HepG2 (cell line): ENCODE measurements around the gene BTG3. TPM values are rescaled to one million over a fixed set of nuclear protein-coding genes. Genes with fewer than 3 reads are reported as not detected.

ENCODE experiments used
- ATAC-seq: fragments of 200-7000 bp; cut with Tn5 transposase; 3 replicates; pipeline ENCODE4 v1.9.1; 2020; ENCODE audit warnings: mild to moderate bottlenecking, moderate library complexity
- BruUV-seq: library from RNA; stranded (reverse); fragments of 400-500 nt; replicated peaks from 2 replicates; lab custom pipeline; 2021; lab: Mats Ljungman, UMichigan
- CTCF ChIA-PET: fragments of 300-600 bp; formaldehyde crosslinking; extraction: SDS; loops from one replicate; lab custom pipeline; 2021; ENCODE audit warnings: low total read pairs, inconsistent platforms, low intra/inter-chr PET ratio; lab: Yijun Ruan, JAX
- POLR2A ChIA-PET: fragments of 350-600 bp; sonication (Branson Sonifier 250); formaldehyde crosslinking; loops from one replicate; lab custom pipeline; 2020; ENCODE audit warnings: antibody characterized with exemption, inconsistent platforms; lab: Yijun Ruan, JAX
- DNase-seq: peaks from one replicate; pipeline ENCODE4 v3.0.0-alpha.2; 2015; ENCODE audit warnings: low spot score
- FAIRE-seq: peaks from 3 replicates; lab custom pipeline; 2011; peaks lifted over from hg19 to GRCh38; lab: Jason Lieb, UNC
- H2AFZ ChIP-seq: one replicate; pipeline ENCODE4 v1.6.1; 2011; ENCODE audit warnings: low read length, inconsistent platforms
- H3K27ac ChIP-seq: fragments of 300-600 bp; 3 replicates; pipeline ENCODE4 v1.8.0; 2011; ENCODE audit warnings: mixed run types, mild to moderate bottlenecking, mixed read lengths, low read length, inconsistent platforms; ENCODE audit not compliant: insufficient read depth; ENCODE audit errors: extremely low read length
- H3K27me3 ChIP-seq, 2 experiments: fragments of 200-600 bp in 1 of 2; 2 replicates in 1 of 2; 3 replicates in 1 of 2; pipeline versions ENCODE4 v1.6.0 to v1.8.0; 2011; ENCODE audit warnings: low read length in 2 of 2, mild to moderate bottlenecking in 2 of 2, moderate library complexity in 2 of 2, inconsistent platforms in 1 of 2; ENCODE audit not compliant: insufficient read depth in 2 of 2, control insufficient read depth in 1 of 2
- H3K36me3 ChIP-seq, 2 experiments: fragments of 200-600 bp in 1 of 2; replicated peaks in 1 of 2; 2 replicates in 1 of 2; 3 replicates in 1 of 2; pipeline versions ENCODE4 v1.5.1 to v1.8.0; 2011; ENCODE audit warnings: low read length in 2 of 2, inconsistent platforms in 1 of 2; ENCODE audit not compliant: insufficient read depth in 2 of 2, control insufficient read depth in 1 of 2
- H3K4me1 ChIP-seq: 2 replicates; pipeline ENCODE4 v1.5.1; 2012; ENCODE audit warnings: low read length, inconsistent platforms; ENCODE audit not compliant: insufficient read depth
- H3K4me2 ChIP-seq: 2 replicates; pipeline ENCODE4 v1.6.0; 2011; ENCODE audit warnings: low read depth, low read length, inconsistent platforms
- H3K4me3 ChIP-seq, 3 experiments: fragments of 200-600 bp in 1 of 3; sonication (generic), shearing (Covaris generic) in 1 of 3; replicated peaks in 1 of 3; 2 replicates each; pipeline ENCODE4 v1.5.1; 2011 to 2016; ENCODE audit warnings: low read length in 3 of 3, inconsistent platforms in 2 of 3, low read depth in 2 of 3, mild to moderate bottlenecking in 2 of 3, control low read depth in 1 of 3, mixed read lengths in 1 of 3; ENCODE audit not compliant: insufficient read depth in 1 of 3
- H3K79me2 ChIP-seq: one replicate; pipeline ENCODE4 v1.6.1; 2011; ENCODE audit warnings: low read length, inconsistent platforms; ENCODE audit not compliant: insufficient read depth
- H3K9ac ChIP-seq: 2 replicates; pipeline ENCODE4 v1.6.0; 2011; ENCODE audit warnings: mild to moderate bottlenecking, low read depth, low read length, inconsistent platforms; ENCODE audit not compliant: insufficient read depth
- H3K9me3 ChIP-seq: 2 replicates; pipeline ENCODE4 v1.5.1; 2012; ENCODE audit warnings: mild to moderate bottlenecking, low read length
- H4K20me1 ChIP-seq: 2 replicates; pipeline ENCODE4 v1.6.0; 2011; ENCODE audit warnings: inconsistent platforms, mild to moderate bottlenecking, low read length, moderate library complexity; ENCODE audit not compliant: insufficient read depth
- ETV6 ChIP-seq: sonication (generic); formaldehyde crosslinking; conservative IDR thresholded peaks from 2 replicates; pipeline ENCODE4 v1.4.0; 2020; ENCODE audit warnings: missing genetic modification reagents
- KLF6 ChIP-seq: IDR thresholded peaks from 2 replicates; pipeline ENCODE4 v1.8.0; 2016; ENCODE audit warnings: missing biosample characterization, missing genetic modification reagents
- PCBP2 ChIP-seq: fragments of 200-400 bp; formaldehyde crosslinking; optimal IDR thresholded peaks from 2 replicates; pipeline ENCODE3; 2018; ENCODE audit warnings: low read length, low read depth; ENCODE audit not compliant: poor library complexity, severe bottlenecking
- SETDB1 ChIP-seq: sonication (generic); formaldehyde crosslinking; IDR thresholded peaks from 2 replicates; pipeline ENCODE4 v1.5.1; 2020; ENCODE audit warnings: missing genetic modification reagents, mild to moderate bottlenecking, borderline replicate concordance
- ZFP90 ChIP-seq: sonication (generic); formaldehyde crosslinking; IDR thresholded peaks from 2 replicates; pipeline ENCODE4 v1.8.0; 2022; ENCODE audit warnings: missing genetic modification reagents, mild to moderate bottlenecking, inconsistent platforms, borderline replicate concordance
- ZNF232 ChIP-seq: sonication (generic); formaldehyde crosslinking; IDR thresholded peaks from 2 replicates; pipeline ENCODE4 v1.4.0; 2020; ENCODE audit warnings: missing genetic modification reagents, borderline replicate concordance
- ZNF251 ChIP-seq: sonication (generic); formaldehyde crosslinking; IDR thresholded peaks from 2 replicates; pipeline ENCODE4 v1.9.0; 2021; ENCODE audit warnings: mild to moderate bottlenecking, missing genetic modification reagents
- ZNF546 ChIP-seq: sonication (generic); formaldehyde crosslinking; conservative IDR thresholded peaks from 2 replicates; pipeline ENCODE4 v1.8.1; 2023; ENCODE audit warnings: mild to moderate bottlenecking, missing genetic modification reagents
- ZNF558 ChIP-seq: sonication (generic); formaldehyde crosslinking; IDR thresholded peaks from 2 replicates; pipeline ENCODE4 v1.9.0; 2022; ENCODE audit warnings: mild to moderate bottlenecking, missing genetic modification reagents, borderline replicate concordance
- ZNF577 ChIP-seq: sonication (generic); formaldehyde crosslinking; IDR thresholded peaks from 2 replicates; pipeline ENCODE4 v1.4.0; 2020; ENCODE audit warnings: mild to moderate bottlenecking, low read depth, missing genetic modification reagents, borderline replicate concordance
- ZNF776 ChIP-seq: sonication (generic); formaldehyde crosslinking; IDR thresholded peaks from 2 replicates; pipeline ENCODE4 v1.4.0; 2020; ENCODE audit warnings: mild to moderate bottlenecking, missing genetic modification reagents
- ZNF790 ChIP-seq: sonication (generic); formaldehyde crosslinking; IDR thresholded peaks from 2 replicates; pipeline ENCODE4 v1.8.0; 2022; ENCODE audit warnings: missing genetic modification reagents, mild to moderate bottlenecking, borderline replicate concordance
- WGBS: methylation state at CpG from one replicate; pipeline ENCODE4 v1.1.6; 2017; ENCODE audit warnings: low lambda C conversion rate; 5-methylcytosine and 5-hydroxymethylcytosine counted together
- in situ Hi-C: cut with HindIII; loops from 2 replicates; pipeline ENCODE4 v1.10.0; 2017; ENCODE audit warnings: low pct_unique_long_range_greater_than_20kb; ENCODE audit not compliant: extremely low pct_ligation_motif_present
- intact Hi-C: fragments of 100-400 bp; cut with micrococcal nuclease; formaldehyde crosslinking; loops from one replicate; pipeline ENCODE4 v1.10.0; 2022; ENCODE audit not compliant: unreplicated experiment
- polyA plus RNA-seq, 8 experiments: library from polyadenylated mRNA; depleted of rRNA in 3 of 8; stranded (reverse) in 7 of 8; unstranded in 1 of 8; fragments of >200 nt; fragmentation: Illumina TruSeq in 4 of 8; extraction: Trizol in 4 of 8; gene quantifications; 2 replicates each; pipeline versions ENCODE4 v1.2.1 to v1.2.3, GENCODE V29; 2011 to 2016; ENCODE audit warnings: low read depth in 4 of 8, missing spikeins in 1 of 8, mixed read lengths in 1 of 8; ENCODE audit not compliant: insufficient read depth in 1 of 8
- total RNA-seq, 5 experiments: library from RNA; depleted of rRNA; stranded (reverse); fragments of >200 nt; fragmentation: Illumina TruSeq; extraction: Trizol; gene quantifications; 2 replicates each; pipeline ENCODE4 v1.2.3, GENCODE V29; 2016; ENCODE audit warnings: low read depth in 1 of 5

BTG3 gene
- total and polyA plus RNA-seq, 2 of the 13 experiments (the other 11 are each of a cell fraction or from before 2014, with no cell fraction given): 13.9 to 27.4 TPM

DNA sequence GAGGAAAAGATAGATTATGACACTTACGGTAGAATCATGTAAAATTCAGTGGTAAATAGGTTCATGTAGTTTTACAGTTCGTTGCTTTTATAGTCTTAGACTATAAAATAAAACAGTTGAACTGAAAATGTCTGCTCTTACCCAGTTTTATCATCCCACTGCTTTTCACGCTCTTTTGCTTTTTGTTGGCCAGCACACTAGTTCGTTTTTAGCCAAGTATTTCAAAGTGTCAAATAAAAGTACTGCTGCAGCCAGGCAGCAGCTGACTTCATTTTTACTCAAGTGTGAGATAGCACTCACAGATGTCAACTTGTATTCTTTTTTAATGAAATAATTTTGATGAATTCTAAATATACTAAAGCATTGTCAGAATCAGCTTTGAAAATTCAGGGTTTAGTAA lies 18.5 kb upstream of the BTG3 start:
- no peak for ATAC-seq
- Histone ChIP-seq H3K4me2 (no peak overlapping the region), H3K79me2 (no peaks in the 10 kb centered on the region), H3K9me3 (no peaks in the 10 kb centered on the region), H3K27me3 (no peaks in the 10 kb centered on the region), H3K4me1 (no peaks in the 10 kb centered on the region), H3K4me3 (no peak overlapping the region), H3K36me3 (no peaks in the 10 kb centered on the region), H3K27ac (no peak overlapping the region), H3K9ac (no peak overlapping the region), H4K20me1 (no peaks in the 10 kb centered on the region), H2AFZ (no peak overlapping the region)
- no peak for DNase-seq
- WGBS: 32% methylated on average over 4 of the region's 4 CpGs
- POLR2A ChIA-PET: no interaction called here
- in situ Hi-C loops: no loop called here
- CTCF ChIA-PET: no interaction called here
- intact Hi-C loops: no loop called here
- BruUV-seq: no TSS peak
- FAIRE-seq: no peak
- no peak for TF ChIP-seq ZNF546 (CRISPR knock-in tag)
- TF ChIP-seq ETV6 (CRISPR knock-in tag): no peak
- TF ChIP-seq ZNF251 (CRISPR knock-in tag): no peak
- TF ChIP-seq PCBP2: no peak
- TF ChIP-seq ZFP90 (CRISPR knock-in tag): no peak
- no peak for TF ChIP-seq SETDB1
- no peak for TF ChIP-seq ZNF776
- no peak for TF ChIP-seq KLF6 (CRISPR knock-in tag)
- TF ChIP-seq ZNF558 (CRISPR knock-in tag): no peak
- TF ChIP-seq ZNF232 (CRISPR knock-in tag): no peak
- TF ChIP-seq ZNF790 (CRISPR knock-in tag): no peak
- no peak for TF ChIP-seq ZNF577 (CRISPR knock-in tag)
